Ectodermal cell (in vitro differentiated cells): ENCODE data around the gene ANKS1B.
"Not testable (repeated sequence)": the region's sequence is repeated elsewhere in the genome, so short reads cannot be mapped to it uniquely, and the experiment has no call there.

ENCODE experiments used
- H3K27ac ChIP-seq: 2 replicates; pipeline ENCODE4 v1.7.0; 2013; ENCODE audit warnings: mild to moderate bottlenecking, low read depth, low read length; ENCODE audit not compliant: insufficient read depth, poor library complexity, severe bottlenecking
- H3K27me3 ChIP-seq: 2 replicates; pipeline ENCODE4 v1.7.0; 2013; ENCODE audit warnings: mild to moderate bottlenecking, low read length; ENCODE audit not compliant: insufficient read depth, control insufficient read depth, poor library complexity, severe bottlenecking
- H3K36me3 ChIP-seq: one replicate; pipeline ENCODE4 v1.7.0; 2013; ENCODE audit warnings: low read length; ENCODE audit not compliant: control insufficient read depth, insufficient read depth
- H3K4me1 ChIP-seq: one replicate; pipeline ENCODE4 v1.7.0; 2013; ENCODE audit warnings: low read length; ENCODE audit not compliant: control insufficient read depth, insufficient read depth
- H3K4me3 ChIP-seq: 2 replicates; pipeline ENCODE4 v1.7.0; 2013; ENCODE audit warnings: low read depth, low read length, control low read depth; ENCODE audit not compliant: insufficient read depth
- H3K9me3 ChIP-seq: 2 replicates; pipeline ENCODE4 v1.7.0; 2013; ENCODE audit warnings: mild to moderate bottlenecking, low read length, moderate library complexity; ENCODE audit not compliant: control insufficient read depth
- WGBS, 2 experiments: methylation state at CpG; one replicate each; pipeline ENCODE4 v1.1.7; 2013; ENCODE audit warnings: missing lambda C conversion rate in 2 of 2; 5-methylcytosine and 5-hydroxymethylcytosine counted together

ANKS1B gene

DNA sequence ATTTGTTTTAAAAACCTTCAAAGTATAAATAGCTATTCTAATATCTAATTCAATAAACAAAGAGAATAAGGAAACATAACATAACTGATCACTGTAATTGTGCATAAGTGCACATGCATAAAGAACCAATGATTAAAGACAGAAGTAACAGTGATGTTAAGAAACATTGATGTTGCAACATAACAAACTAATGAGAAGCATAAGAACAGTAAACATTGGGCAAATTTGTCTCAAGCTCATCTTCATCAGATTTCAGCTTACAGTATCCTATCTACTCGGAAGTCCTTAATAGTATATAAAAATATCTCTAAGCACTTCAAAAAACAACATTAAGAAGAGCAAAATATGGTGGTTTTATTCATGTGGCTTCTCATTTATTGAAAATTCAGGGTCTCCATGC is 239.6 kb downstream of the ANKS1B start:
- Histone ChIP-seq H3K36me3 (no peaks in the 10 kb centered on the region), H3K4me3 (no peak overlapping the region), H3K9me3 (no peaks in the 10 kb centered on the region), H3K4me1 (no peaks in the 10 kb centered on the region), H3K27ac (no peak overlapping the region), H3K27me3 (no peaks in the 10 kb centered on the region)
- WGBS, 2 experiments: no CpG with 5 or more reads among the region's 1 CpG

DNA sequence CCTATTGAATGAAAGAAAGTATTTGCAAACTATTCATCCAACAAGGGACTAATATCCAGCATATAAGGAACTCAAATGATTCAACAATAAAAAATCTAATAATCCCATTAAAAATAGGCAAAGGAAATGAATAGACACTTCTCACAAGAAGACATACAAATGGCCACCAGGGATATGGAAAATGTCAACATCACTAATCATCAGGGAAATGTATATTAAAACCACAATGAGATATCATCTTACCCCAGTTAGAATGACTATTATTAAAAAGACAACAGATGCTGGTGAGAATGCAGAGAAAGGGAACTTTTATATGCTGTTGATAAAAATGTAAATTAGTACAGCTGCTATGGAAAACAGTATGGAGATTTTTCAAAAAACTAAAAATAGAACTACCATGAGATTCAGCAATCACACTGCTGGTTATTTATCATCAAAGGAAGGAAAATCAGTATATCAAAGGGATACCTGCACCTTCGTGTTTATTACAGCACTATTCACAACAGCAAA is 247.9 kb downstream of the ANKS1B start:
- 89 to 100% methylated on average over 1 of the region's 1 CpG for WGBS, 2 experiments
- Histone ChIP-seq H3K27me3 (no peaks in the 10 kb centered on the region), H3K4me1 (no peaks in the 10 kb centered on the region), H3K27ac (no peak overlapping the region), H3K9me3 (no peaks in the 10 kb centered on the region), H3K4me3 (no peak overlapping the region), H3K36me3 (no peaks in the 10 kb centered on the region)

DNA sequence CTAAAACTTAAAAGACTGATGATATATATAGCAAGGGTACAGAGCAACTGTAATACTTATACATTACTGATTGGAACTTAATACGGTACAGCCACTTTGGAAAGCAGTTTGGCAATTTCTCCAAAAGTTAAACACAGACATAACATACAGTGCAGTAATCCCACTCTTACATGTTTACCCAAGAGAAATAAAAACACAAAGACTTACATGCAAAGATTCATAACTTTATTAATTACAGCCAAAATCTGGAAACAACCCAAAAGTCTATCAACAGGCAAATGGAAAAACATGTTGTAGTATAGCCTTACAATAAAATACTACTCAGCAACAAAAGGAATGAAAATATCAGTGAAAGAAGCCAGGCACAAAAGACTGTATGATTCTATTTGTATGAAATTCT is 252.6 kb downstream of the ANKS1B start:
- Histone ChIP-seq H3K4me1 (no peaks in the 10 kb centered on the region), H3K27me3 (no peaks in the 10 kb centered on the region), H3K36me3 (no peaks in the 10 kb centered on the region), H3K9me3 (no peaks in the 10 kb centered on the region), H3K4me3 (no peak overlapping the region), H3K27ac (no peak overlapping the region)
- WGBS, 2 experiments: 93 to 97% methylated on average over 1 of the region's 1 CpG

DNA sequence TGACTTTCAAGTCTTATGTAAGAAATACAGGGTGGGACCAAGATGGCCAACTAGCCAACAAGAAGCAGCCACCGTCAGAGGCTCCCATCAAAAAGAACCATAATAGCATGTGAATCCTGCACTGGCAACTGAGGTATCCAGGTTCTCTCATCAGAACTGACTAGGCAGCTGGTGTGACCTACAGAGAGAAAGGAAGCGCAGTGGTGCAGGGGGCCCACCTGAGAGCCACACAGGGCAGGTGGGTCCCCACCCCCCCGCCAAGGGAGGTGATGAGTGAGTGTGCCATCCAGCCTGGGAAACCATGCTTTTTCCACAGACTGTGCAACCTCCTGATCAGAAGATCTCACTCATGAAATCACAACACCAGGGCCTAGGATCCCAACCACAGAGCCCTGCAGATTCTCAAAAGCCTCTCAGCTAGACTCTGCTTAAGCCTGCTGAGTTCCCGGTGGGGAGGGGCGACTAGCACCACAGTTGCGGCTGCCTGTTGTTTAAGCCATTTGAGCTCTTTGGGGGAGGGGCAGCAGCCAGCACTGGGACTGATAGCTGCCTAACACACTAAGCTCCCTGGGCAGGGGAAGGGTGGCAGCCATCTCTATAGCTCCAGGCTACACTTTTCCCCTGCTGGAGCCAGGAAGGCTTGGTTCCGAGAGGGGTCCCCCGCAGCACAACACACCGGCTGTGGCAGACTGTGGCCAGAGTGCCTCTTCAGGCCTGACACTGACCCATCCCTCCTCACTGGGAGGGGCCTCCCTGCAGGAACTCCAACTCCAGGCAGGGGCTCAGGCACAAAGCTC is 261.8 kb downstream of the ANKS1B start:
- no peak overlapping the region for H3K27ac ChIP-seq
- no peaks in the 10 kb centered on the region for H3K36me3 ChIP-seq
- no peaks in the 10 kb centered on the region for H3K27me3 ChIP-seq
- WGBS, 2 experiments: 79 to 80% methylated on average over 9 of the region's 9 CpGs
- peaks cover 5% of the 10 kb centered on the region for H3K4me1 ChIP-seq
- H3K9me3 ChIP-seq: no peaks in the 10 kb centered on the region
- no peak overlapping the region for H3K4me3 ChIP-seq

DNA sequence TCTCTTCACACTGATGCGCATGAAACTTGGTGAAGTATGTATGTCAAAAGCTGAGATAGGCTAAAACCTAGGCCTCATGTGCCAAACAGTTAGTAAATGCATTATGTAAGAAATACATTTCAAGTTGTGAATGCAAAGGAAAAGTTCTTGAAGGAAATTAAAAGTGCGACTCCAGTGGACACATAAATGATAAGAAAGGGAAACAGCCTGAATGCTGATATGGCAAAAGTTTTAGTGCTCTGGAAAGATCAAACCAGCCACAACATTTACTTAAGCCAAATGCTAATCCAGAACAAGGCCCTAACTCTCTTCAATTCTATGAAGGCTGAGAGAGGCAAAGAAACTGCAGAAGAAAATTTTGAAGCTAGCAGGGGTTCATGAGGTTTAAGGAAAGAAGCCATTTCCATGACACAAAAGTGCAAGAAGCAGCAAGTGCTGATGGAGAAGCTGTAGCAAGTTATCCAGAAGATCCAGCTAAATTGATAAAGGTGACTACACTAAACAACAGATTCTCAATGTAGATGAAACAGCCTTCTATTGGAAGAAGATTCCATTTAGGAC is 262.9 kb downstream of the ANKS1B start:
- Histone ChIP-seq H3K4me3 (no peak overlapping the region), H3K27me3 (no peaks in the 10 kb centered on the region), H3K4me1 (peaks cover 5% of the 10 kb centered on the region), H3K36me3 (no peaks in the 10 kb centered on the region), H3K27ac (no peak overlapping the region), H3K9me3 (no peaks in the 10 kb centered on the region)
- 97 to 100% methylated on average over 2 of the region's 2 CpGs for WGBS, 2 experiments

DNA sequence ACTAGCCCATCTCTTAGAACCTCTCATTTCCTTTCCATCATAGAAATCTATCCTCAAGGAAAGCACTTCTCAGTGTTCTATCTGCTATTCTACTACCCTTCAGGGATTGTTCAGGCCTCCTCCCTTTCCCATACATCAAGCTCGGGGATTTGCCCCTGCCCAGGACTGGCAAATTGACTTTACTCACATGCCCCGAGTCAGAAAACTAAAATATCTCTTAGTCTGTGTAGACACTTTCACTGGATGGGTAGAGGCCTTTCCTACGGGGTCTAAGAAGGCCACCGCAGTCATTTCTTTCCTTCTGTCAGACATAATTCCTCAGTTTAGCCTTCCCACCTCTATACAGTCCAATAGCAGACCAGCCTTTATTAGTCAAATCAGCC is 264.7 kb downstream of the ANKS1B start:
- H3K4me3 ChIP-seq, H3K27ac ChIP-seq, H3K36me3 ChIP-seq, H3K9me3 ChIP-seq, H3K4me1 ChIP-seq, H3K27me3 ChIP-seq: not testable (repeated sequence)
- 96 to 98% methylated on average over 4 of the region's 4 CpGs for WGBS, 2 experiments

DNA sequence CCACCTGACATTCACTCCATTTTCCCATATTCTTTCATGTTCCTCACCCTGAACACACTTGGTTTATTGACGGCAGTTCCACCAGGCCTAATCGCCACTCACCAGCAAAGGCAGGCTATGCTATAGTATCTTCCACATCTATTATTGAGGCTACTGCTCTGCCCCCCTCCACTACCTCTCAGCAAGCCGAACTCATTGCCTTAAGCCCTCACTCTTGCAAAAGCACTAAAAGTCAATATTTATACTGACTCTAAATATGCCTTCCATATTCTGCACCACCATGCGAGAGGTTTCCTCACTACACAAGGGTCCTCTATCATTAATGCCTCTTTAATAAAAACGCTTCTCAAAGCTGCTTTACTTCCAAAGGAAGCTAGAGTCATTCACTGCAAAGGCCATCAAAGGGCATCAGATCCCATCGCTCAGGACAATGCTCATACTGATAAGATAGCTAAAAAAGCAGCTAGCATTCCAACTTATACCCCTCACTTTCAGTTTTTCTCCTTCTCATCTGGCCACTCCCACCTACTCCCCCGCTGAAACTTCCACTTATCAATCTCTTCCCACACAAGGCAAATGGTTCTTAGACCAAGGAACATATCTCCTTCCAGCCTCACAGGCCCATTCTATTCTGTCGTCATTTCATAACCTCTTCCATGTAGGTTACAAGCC is 265.2 kb downstream of the ANKS1B start:
- H3K27me3 ChIP-seq, H3K4me3 ChIP-seq, H3K36me3 ChIP-seq, H3K27ac ChIP-seq, H3K4me1 ChIP-seq, H3K9me3 ChIP-seq: not testable (repeated sequence)
- 94 to 95% methylated on average over 7 to 8 of the region's 8 CpGs for WGBS, 2 experiments

DNA sequence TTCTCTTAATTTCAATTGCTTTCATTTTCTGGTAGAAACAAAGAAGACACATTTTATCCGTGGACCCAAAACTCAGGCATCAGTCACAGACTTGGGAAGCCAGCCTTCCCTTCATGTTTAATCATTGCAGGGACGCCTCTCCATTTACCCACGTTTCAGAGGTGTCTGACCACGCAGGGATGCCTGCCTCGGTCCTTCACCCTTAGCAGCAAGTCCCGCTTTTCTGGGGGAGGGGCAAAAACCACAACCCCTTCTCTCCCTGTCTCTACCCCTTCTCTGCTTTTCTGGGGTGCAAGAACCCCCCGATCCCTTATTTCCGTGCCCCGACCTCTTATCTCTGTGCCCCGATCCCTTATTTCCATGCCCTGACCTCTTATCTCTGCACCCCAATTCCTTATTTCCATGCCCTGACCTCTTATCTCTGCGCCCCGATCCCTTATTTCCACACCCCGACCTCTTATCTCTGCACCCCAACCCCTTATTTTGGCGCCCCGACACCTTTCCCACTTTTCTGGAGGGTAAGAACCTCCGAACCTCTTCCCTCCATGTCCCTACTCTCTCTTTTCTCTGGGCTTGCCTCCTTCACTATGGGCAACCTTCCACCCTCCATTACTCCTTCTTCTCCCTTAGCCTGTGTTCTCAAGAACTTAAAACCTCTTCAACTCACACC is 268.8 kb downstream of the ANKS1B start:
- H3K36me3 ChIP-seq, H3K4me3 ChIP-seq, H3K4me1 ChIP-seq, H3K9me3 ChIP-seq, H3K27ac ChIP-seq, H3K27me3 ChIP-seq: not testable (repeated sequence)
- WGBS, 2 experiments: 93 to 95% methylated on average over 16 of the region's 16 CpGs

DNA sequence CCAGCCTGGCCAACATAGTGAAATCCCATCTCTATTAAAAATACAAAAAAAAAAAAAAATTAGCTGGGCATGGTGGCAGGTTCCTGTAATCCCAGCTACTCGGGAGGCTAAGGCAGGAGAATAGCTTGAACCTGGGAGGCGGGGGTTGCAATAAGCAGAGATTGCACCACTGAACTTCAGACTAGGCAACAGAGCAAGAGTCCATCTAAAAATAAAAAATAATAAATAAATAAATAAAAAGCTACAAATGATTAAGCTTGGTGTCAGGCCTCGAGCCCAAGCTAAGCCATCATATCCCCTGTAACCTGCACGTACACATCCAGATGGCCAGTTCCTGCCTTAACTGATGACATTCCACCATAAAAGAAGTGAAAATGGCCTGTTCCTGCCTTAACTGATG is 269.8 kb downstream of the ANKS1B start:
- not testable (repeated sequence) for H3K9me3 ChIP-seq, H3K27ac ChIP-seq
- 93 to 97% methylated on average over 4 of the region's 4 CpGs for WGBS, 2 experiments

DNA sequence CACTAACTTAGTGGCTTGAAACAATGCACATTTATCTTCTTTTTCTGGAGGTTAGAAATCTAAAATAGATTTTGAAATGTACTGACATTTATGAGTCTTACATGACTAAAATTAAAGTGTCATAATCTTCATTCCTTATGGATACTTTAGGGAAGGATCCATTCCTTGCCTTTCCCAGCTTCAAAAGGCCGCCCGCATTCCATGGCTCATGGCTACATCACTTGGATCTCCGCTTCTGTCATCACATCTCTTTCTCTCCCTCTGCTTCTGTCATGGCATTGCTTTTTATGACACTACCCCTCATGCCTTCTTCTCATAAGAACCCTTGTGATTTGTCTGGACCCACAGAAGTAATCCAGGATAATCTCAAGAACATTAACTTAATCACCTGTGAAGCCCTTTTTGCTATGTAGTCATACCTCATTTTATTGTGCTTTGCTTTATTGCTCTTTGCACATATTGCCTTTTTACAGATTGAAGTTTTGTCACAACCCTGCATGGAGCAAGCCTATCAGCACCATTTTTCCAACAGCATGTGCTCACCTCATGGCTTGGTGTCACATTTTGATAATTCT is 270.7 kb downstream of the ANKS1B start:
- no peaks in the 10 kb centered on the region for H3K4me1 ChIP-seq
- WGBS, 2 experiments: 91 to 94% methylated on average over 3 of the region's 3 CpGs
- H3K27ac ChIP-seq: no peak overlapping the region
- no peaks in the 10 kb centered on the region for H3K36me3 ChIP-seq
- H3K4me3 ChIP-seq: no peak overlapping the region
- no peaks in the 10 kb centered on the region for H3K27me3 ChIP-seq
- H3K9me3 ChIP-seq: no peaks in the 10 kb centered on the region

More for the DNA sequence above, 269.8 kb downstream of the ANKS1B start:
- not testable (repeated sequence) for H3K4me1 ChIP-seq, H3K4me3 ChIP-seq, H3K27me3 ChIP-seq, H3K36me3 ChIP-seq
